DND-41 (cell line): ENCODE results near the gene RITA1.

Experiments
- ATAC-seq: fragments of 200-7000 bp; cut with Tn5 transposase; 3 replicates; pipeline ENCODE4 v1.9.1; 2021; ENCODE audit warnings: low read depth; ENCODE audit not compliant: insufficient read depth
- DNase-seq: peaks from one replicate; pipeline ENCODE4 v3.0.0-alpha.2; 2020
- H2AFZ ChIP-seq: 2 replicates; pipeline ENCODE4 v1.6.0; 2012; ENCODE audit warnings: low read depth, low read length
- H3K27ac ChIP-seq: 2 replicates; pipeline ENCODE4 v1.5.1; 2012; ENCODE audit warnings: low read length, inconsistent platforms
- H3K27me3 ChIP-seq: fragments of 200-600 bp; sonication (generic); 2 replicates; pipeline ENCODE4 v1.6.0; 2012; ENCODE audit warnings: low read length, mild to moderate bottlenecking, inconsistent platforms; ENCODE audit not compliant: insufficient read depth, poor library complexity
- H3K36me3 ChIP-seq: 2 replicates; pipeline ENCODE4 v1.5.1; 2012; ENCODE audit warnings: low read length, inconsistent platforms; ENCODE audit not compliant: insufficient read depth
- H3K4me1 ChIP-seq: 2 replicates; pipeline ENCODE4 v1.5.1; 2012; ENCODE audit warnings: mild to moderate bottlenecking, low read length; ENCODE audit not compliant: insufficient read depth
- H3K4me2 ChIP-seq: 2 replicates; pipeline ENCODE4 v1.6.0; 2012; ENCODE audit warnings: mild to moderate bottlenecking, moderate library complexity, low read length, inconsistent platforms; ENCODE audit not compliant: insufficient read depth
- H3K4me3 ChIP-seq, 2 experiments: fragments of 200-600 bp in 1 of 2; shearing (Covaris generic) in 1 of 2; 2 replicates each; pipeline ENCODE4 v1.5.1; 2012 to 2016; ENCODE audit warnings: inconsistent platforms in 2 of 2, low read length in 2 of 2, mild to moderate bottlenecking in 2 of 2, low read depth in 1 of 2, moderate library complexity in 1 of 2
- H3K79me2 ChIP-seq: 2 replicates; pipeline ENCODE4 v1.6.0; 2012; ENCODE audit warnings: low read length, inconsistent platforms; ENCODE audit not compliant: insufficient read depth
- H3K9ac ChIP-seq: 2 replicates; pipeline ENCODE4 v1.6.0; 2012; ENCODE audit warnings: low read depth, mild to moderate bottlenecking, inconsistent platforms, low read length, moderate library complexity
- H3K9me3 ChIP-seq: 2 replicates; pipeline ENCODE4 v1.5.1; 2012; ENCODE audit warnings: low read length, moderate library complexity, mild to moderate bottlenecking, inconsistent platforms; ENCODE audit not compliant: insufficient read depth, severe bottlenecking
- H4K20me1 ChIP-seq: 2 replicates; pipeline ENCODE4 v1.6.0; 2012; ENCODE audit warnings: low read length; ENCODE audit not compliant: insufficient read depth
- EZH2 ChIP-seq: IDR thresholded peaks from 3 replicates; pipeline ENCODE4 v1.6.1; 2012; ENCODE audit warnings: borderline replicate concordance, low read depth, mild to moderate bottlenecking, moderate library complexity, low read length, inconsistent platforms; ENCODE audit not compliant: severe bottlenecking
- TF ChIP-seq, protein P1 (sequence below): IDR thresholded peaks from 2 replicates; pipeline ENCODE4 v1.5.1; 2012; ENCODE audit warnings: borderline replicate concordance, low read length, moderate library complexity, mild to moderate bottlenecking; ENCODE audit not compliant: poor library complexity, severe bottlenecking; ENCODE audit errors: extremely low read depth

Gene RITA1

GRCh38 chr12:113235976-113236375, 50.5 kb downstream of the RITA1 start:
- no peak for DNase-seq
- H3K4me1 ChIP-seq = no peaks in the 10 kb centered on the region
- no peak overlapping the region for H2AFZ ChIP-seq
- peak overlapping the region; percentile 33; the same call in 1 of the 2 replicates for H3K27ac ChIP-seq
- no peaks in the 10 kb centered on the region for H3K79me2 ChIP-seq
- TF ChIP-seq, protein P1, sequence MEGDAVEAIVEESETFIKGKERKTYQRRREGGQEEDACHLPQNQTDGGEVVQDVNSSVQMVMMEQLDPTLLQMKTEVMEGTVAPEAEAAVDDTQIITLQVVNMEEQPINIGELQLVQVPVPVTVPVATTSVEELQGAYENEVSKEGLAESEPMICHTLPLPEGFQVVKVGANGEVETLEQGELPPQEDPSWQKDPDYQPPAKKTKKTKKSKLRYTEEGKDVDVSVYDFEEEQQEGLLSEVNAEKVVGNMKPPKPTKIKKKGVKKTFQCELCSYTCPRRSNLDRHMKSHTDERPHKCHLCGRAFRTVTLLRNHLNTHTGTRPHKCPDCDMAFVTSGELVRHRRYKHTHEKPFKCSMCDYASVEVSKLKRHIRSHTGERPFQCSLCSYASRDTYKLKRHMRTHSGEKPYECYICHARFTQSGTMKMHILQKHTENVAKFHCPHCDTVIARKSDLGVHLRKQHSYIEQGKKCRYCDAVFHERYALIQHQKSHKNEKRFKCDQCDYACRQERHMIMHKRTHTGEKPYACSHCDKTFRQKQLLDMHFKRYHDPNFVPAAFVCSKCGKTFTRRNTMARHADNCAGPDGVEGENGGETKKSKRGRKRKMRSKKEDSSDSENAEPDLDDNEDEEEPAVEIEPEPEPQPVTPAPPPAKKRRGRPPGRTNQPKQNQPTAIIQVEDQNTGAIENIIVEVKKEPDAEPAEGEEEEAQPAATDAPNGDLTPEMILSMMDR = no peak
- no peak for TF ChIP-seq EZH2
- no peaks in the 10 kb centered on the region for H3K27me3 ChIP-seq
- no peak overlapping the region for H3K4me3 ChIP-seq
- ATAC-seq = no peak
- no peaks in the 10 kb centered on the region for H3K9me3 ChIP-seq
- H3K36me3 ChIP-seq = peaks cover 69% of the 10 kb centered on the region
- no peak overlapping the region for H3K9ac ChIP-seq
- no peaks in the 10 kb centered on the region for H4K20me1 ChIP-seq
- no peak overlapping the region for H3K4me2 ChIP-seq

- H4K20me1 ChIP-seq = no peaks in the 10 kb centered on the region
- peaks cover 69% of the 10 kb centered on the region for H3K36me3 ChIP-seq
- peak overlapping the region; percentile 33; the same call in 1 of the 2 replicates for H3K27ac ChIP-seq
- H3K4me3 ChIP-seq = no peak overlapping the region
- no peak overlapping the region for H2AFZ ChIP-seq
- H3K9ac ChIP-seq = no peak overlapping the region
- no peak for ATAC-seq
- TF ChIP-seq, protein P1 = no peak
- TF ChIP-seq EZH2 = no peak
- no peak overlapping the region for H3K4me2 ChIP-seq
- DNase-seq = no peak
- H3K4me1 ChIP-seq = no peaks in the 10 kb centered on the region
- no peaks in the 10 kb centered on the region for H3K27me3 ChIP-seq
- H3K9me3 ChIP-seq = no peaks in the 10 kb centered on the region
- no peaks in the 10 kb centered on the region for H3K79me2 ChIP-seq
Observed at GRCh38 chr12:113236539-113237399, 51.2 kb downstream of the RITA1 start.

- ATAC-seq (no peak), DNase-seq (no peak)
- Histone ChIP-seq H3K4me1 (no peaks in the 10 kb centered on the region), H3K4me3 (no peak overlapping the region), H2AFZ (no peak overlapping the region), H3K27me3 (no peaks in the 10 kb centered on the region), H3K9me3 (no peaks in the 10 kb centered on the region), H4K20me1 (no peaks in the 10 kb centered on the region), H3K4me2 (no peak overlapping the region), H3K9ac (no peak overlapping the region), H3K79me2 (0 out of 2 replicates have a peak, but pooled peaks cover 3% of the 10 kb centered on the region), H3K36me3 (peaks cover 69% of the 10 kb centered on the region), H3K27ac (peak overlapping the region; percentile 42; the same call in 1 of the 2 replicates)
- TF ChIP-seq, protein P1 = no peak
- TF ChIP-seq EZH2 = no peak
Observed at GRCh38 chr12:113237748-113238147, 52.2 kb downstream of the RITA1 start.
